Kasumi-1 (cell line): Measurements from ENCODE around the gene EVA1B.

Experiments used
- DNase-seq, 2 experiments: peaks; one replicate each; lab custom pipeline; 2025; lab: John Stamatoyannopoulos, UW

The EVA1B gene

GRCh38 chr1:36320291-36320761, 3.1 kb downstream of the EVA1B start:
- DNase-seq = peak; percentile 21 to 30

DNA sequence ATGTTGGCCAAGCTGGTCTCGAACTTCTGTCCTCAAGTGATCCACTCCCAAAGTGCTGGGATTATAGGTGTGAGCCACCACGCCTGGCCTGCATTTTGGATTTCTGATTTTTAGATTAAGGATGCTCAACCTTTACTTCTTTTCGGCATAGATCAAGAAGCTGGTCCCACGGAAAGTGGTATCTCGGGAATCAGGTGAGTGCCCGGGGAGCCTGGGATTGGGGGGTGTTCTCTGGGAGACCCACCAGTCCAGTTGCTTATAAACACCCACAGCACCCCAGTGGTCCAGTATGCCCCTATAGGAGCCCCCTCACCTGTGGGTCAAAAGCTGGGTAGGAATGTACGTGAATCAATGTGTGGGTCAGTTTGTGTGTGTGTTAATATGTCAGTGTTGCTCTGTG, 14.0 kb downstream of the EVA1B start:
- no peak for DNase-seq

DNA sequence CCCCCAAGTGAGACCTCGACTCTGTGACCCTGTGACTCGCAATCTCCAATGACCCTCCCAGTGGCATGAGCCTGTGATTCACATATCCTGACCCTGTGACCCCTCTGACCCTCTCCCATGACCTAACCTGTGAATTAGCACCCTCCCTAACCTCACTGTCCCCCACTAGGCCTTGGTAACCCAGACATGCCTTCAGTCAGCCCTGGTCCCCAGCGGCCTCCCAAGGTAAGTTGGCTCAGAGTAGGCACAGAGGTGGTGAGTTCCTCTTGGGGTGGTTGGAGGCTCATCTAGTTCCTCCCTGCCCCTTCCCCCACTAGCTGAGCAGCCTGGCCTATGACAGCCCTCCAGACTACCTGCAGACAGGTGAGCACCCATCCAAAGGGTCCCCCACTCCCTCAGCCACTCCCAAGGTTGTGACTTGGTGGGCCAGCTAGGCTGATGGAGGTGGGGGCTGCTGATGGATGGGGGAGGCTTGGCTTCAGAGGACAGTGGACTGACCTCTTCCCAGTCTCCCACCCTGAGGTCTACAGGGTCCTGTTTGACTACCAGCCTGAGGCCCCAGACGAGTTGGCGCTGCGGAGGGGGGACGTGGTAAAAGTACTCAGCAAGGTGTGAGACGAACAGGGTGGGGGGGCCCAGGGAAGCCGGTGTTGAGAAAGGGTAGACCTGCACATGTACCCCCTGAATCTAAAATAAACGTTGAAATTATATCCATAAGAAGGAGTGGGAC, 15.7 kb downstream of the EVA1B start:
- no peak for DNase-seq

GRCh38 chr1:36306902-36307456, 16.5 kb downstream of the EVA1B start:
- peak; percentile 86 to 94 for DNase-seq

GRCh38 chr1:36306210-36306901, 17.1 kb downstream of the EVA1B start, which contains the start of gene SH3D21:
Gene SH3D21 (plus strand): TSS chr1:36306368. CDS start chr1:36306421, 53 bp downstream.
- peak; percentile 50 to 53 for DNase-seq

DNA sequence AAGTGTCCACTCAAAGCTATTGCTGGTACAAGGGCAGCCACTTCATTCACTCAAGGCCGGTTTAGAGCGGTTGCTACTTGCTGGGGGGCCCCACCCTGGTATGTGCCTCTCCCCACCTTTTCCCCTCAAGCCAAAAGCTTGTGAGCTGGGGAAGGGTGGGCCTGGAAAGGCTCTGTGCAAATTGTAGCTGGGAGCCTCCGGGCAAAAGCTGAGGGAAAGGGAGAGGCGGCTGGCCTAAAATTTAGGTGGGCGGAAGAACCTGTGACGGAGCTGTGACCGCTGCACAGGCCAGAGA, 17.6 kb downstream of the EVA1B start:
- DNase-seq = no peak

DNA sequence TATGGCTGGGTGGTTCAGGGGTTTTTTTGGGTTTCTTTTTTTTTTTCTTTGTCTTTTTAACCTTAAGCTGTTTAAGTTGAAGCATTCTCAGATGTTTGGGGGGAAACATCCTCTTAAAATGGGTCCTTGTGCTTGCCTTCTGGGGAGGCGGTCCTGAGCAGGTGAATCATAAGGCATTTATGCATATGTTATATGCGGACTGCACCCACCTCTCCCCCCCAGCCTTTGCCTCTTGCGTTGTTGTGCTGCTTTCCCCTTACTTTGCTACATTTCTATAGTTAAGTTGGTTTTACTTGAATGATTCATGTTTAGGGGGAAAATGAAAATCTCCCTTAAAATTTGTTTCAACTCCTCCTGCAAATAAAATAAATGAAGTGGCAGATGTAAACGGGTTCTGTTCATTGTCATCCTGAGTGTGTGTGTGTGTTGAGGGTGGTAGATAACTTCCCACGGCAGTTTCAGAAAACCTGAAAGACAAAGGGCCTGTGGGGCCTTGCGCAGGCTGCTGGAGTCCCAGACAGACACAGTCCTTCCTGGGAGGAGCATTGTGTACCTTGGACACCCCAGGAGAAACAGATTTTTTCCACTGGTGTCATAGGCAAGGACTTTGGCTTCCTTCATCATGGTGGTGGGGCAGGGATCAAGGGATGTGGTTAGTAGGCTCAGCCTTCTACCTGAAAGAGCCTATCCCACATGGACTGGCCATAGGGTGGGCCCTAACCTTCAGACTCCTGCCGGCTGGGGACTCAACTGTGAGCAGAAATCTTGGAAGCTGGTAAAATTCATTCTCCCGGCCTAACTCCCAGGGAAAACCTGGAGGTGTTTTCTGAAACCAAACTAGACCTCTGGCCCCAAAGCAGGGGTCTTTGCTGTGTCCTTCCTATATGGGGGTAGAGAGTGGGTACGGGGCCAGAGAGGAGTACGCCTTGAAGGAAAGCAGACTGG, 18.2 kb downstream of the EVA1B start:
- DNase-seq = no peak

GRCh38 chr1:36304521-36304920, 18.9 kb downstream of the EVA1B start:
- DNase-seq = peak; percentile 53 to 68

- DNase-seq = no peak
Measured at GRCh38 chr1:36303650-36304360, 19.6 kb downstream of the EVA1B start.

DNA sequence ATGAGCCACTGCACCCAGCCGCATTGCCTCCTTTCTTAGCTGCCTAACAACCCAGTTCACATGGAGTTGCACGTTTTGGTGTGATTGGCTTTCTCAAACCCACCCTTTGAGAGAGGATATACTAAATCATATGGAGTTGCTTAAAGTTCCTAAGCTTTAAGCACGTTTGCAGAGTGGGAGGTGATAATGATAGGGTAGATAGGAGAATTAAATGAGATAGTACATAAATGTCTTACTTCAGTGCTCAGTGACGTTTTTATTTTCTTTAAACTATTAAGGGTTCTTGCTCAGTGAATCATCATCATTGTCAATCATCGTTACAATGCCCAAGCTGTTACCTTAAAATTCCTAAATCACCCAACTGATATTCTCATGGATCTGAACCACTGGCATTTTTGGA, 20.2 kb downstream of the EVA1B start:
- DNase-seq = no peak

DNA sequence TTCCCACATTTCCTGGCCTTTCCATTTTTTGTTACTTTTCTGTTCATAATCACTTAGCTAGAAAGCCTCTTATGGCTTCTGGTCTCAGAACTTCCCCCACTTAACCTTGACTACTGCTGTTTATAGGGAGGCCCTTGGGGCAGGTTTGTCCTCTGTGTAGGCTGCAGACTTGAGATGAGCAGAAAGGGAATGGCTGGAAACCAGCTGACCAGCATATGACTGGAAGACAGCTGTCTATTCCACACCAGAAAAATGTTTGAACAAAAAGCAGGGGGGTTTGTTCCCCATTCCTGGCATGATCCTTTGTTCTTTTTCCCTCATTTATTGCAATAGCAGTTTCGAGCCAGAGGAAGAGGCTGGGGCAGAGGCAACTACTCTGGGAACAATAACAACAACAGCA, 22.2 kb downstream of the EVA1B start:
- no peak for DNase-seq

DNA sequence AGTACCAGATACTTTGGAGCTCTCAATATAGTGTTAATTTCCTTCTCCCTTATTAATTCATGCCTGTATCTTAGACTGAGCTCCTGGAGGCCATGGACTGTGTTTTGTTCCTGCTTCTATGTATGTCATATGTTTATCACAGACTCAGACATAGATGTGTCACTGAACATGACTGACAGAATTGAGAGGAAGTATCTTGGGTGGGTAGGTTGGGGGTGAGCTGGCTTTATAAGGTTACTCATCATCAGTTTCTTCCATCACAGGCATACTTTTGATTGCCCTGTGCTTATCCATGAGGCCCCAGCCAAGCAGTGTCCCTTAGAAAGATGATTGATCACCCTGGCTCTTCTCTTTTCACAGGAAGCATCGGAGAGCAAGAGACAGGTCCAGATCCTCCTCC, 22.9 kb downstream of the EVA1B start:
- DNase-seq = no peak

DNA sequence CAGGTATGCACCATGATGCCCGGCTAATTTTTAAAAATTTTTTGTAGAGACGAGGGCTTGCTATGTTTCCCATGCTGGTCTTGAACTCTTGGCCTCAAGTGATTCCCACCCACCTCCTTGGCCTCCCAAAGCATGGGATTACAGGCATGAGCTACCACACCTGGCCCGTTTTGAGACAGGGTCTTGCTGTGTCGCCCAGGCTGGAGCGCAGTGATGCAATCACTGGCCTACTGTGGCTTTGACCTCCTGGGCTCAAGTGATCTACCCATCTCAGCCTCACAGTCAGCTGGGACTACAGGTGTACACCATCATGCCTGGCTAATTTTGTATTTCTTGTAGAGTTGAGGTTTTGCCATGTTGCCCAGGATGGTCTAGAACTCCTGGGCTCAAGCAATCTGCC, 24.8 kb downstream of the EVA1B start:
- no peak for DNase-seq

DNA sequence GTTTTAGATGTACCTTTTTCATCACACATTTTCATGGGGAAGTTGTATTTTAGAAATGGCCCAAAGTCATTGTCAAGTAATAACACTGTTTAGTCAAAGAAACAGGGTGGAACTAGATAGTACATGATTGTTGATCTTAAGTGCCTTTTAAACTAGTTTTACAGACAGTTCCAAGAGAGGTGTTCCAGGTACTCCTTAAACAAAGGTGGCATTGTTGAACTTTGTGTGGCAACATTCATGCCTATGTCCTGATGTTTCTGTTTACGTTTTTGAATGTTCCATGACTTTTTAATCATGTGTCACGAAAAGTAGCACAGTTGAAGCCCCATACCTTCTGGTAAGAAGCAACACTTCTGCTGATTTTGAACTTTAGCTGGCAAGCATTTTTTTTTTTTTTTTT, 26.4 kb downstream of the EVA1B start:
- DNase-seq = no peak

- no peak for DNase-seq
Measured at GRCh38 chr1:36295390-36295789, 28.1 kb downstream of the EVA1B start.

GRCh38 chr1:36287595-36287994, 35.9 kb downstream of the EVA1B start:
- DNase-seq = no peak

DNA sequence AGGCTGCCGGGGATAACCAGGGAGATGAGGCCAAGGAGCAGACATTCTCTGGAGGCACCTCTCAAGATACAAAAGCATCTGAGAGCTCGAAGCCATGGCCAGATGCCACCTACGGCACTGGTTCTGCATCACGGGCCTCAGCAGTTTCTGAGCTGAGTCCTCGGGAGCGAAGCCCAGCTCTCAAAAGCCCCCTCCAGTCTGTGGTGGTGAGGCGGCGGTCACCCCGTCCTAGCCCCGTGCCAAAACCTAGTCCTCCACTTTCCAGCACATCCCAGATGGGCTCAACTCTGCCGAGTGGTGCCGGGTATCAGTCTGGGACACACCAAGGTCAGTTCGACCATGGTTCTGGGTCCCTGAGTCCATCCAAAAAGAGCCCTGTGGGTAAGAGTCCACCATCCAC, 36.6 kb downstream of the EVA1B start:
- DNase-seq = no peak

DNA sequence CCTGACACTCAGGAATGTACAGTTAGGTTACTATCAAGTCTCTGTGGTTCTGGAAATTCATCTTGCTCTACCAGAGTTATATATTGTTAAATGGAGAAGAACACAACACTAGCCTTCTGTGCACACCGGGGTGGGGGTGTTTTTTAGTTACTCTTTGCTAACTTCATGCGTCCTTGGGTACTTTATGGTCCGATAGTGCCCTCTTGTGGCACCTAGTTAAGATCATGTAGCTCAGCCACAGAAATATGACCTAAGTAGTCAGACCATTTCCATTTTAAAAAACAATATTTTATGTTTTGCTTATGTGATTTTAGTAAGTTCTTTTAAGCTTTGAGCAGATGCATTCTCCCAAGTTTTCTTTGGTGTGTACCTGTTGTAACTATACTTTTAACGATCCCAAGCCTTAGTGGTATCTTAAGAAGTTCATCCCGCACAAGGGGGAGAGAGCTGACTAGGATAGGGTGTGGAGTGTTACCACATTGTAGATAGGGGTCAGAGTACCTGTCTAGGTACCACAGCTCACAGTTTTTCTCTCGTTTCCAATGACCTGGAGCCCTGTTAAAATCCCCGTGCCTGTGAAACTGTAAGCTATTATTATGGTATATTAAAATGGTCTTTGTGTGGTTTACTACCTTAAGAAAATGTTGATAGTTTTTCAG, 37.9 kb downstream of the EVA1B start:
- peak; percentile 85 to 92 for DNase-seq

DNA sequence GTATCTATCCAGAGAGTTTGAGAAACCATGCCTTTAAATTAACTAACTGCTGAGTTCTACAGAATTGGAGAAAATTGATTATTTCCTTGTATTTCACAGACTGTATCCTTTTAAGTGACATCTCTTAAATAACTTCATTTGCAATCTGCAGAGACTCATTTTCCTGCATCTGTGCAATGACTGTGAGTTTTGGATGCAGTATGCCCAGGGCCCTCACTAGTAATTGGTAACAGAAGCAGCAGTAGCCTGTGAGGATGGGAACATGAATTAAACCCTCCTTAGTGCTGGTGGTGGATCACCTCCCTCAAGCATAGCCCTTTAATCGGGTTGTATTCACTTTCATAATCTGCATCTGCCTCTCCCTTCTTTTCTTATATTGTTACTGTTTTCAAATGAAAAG, 38.9 kb downstream of the EVA1B start:
- DNase-seq = no peak

GRCh38 chr1:36284061-36284460, 39.4 kb downstream of the EVA1B start:
- DNase-seq = no peak

GRCh38 chr1:36279789-36280296, 43.6 kb downstream of the EVA1B start:
- DNase-seq = no peak
